A673 (cell line): ENCODE results near the gene SDF4.

ENCODE experiments used
- EZH2 ChIP-seq: fragments of 200-600 bp; sonication (generic); IDR thresholded peaks from 2 replicates; pipeline ENCODE4 v1.6.1; 2017; ENCODE audit warnings: borderline replicate concordance, low read depth, mild to moderate bottlenecking, mixed read lengths, antibody characterized with exemption, low read length; ENCODE audit not compliant: poor library complexity, severe bottlenecking
- TF ChIP-seq, protein P1 (sequence below): fragments of 300-800, 200-600 bp; sonication (generic); conservative IDR thresholded peaks from 2 replicates; pipeline ENCODE4 v1.5.1; 2017; ENCODE audit warnings: low read depth, mild to moderate bottlenecking, antibody characterized with exemption, low read length, moderate library complexity, mixed read lengths

DNA sequence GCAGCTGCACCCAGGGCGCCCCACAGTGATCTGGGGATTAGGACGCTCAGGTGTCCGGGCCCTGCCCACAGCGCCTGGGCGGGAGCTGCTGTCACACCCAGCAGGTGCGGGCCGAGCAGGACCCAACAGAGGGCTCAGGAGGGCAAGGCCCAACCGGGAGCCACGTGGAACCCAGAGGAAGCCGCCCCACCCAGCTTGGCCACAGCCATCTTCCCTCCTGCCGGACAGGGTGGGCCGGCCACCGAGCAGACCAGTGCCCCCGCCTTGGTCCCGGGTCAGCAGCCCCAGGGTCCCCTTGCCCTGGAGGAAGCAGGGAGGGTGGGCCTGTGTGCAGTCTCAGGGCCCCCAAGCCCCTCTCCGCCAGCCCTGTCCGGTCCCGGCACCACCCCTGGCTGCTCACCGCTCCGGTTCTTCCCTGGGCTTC lies 64.4 kb downstream of the SDF4 start:
- TF ChIP-seq EZH2: no peak
- TF ChIP-seq, protein P1, sequence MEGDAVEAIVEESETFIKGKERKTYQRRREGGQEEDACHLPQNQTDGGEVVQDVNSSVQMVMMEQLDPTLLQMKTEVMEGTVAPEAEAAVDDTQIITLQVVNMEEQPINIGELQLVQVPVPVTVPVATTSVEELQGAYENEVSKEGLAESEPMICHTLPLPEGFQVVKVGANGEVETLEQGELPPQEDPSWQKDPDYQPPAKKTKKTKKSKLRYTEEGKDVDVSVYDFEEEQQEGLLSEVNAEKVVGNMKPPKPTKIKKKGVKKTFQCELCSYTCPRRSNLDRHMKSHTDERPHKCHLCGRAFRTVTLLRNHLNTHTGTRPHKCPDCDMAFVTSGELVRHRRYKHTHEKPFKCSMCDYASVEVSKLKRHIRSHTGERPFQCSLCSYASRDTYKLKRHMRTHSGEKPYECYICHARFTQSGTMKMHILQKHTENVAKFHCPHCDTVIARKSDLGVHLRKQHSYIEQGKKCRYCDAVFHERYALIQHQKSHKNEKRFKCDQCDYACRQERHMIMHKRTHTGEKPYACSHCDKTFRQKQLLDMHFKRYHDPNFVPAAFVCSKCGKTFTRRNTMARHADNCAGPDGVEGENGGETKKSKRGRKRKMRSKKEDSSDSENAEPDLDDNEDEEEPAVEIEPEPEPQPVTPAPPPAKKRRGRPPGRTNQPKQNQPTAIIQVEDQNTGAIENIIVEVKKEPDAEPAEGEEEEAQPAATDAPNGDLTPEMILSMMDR: no peak
